ENCODE measurements around the gene ABCA3.

Gene ABCA3

GRCh38 chr16:2232094-2232990, 108.2 kb downstream of the ABCA3 start:
- no peak for DNase-seq

GRCh38 chr16:2231016-2231931, 109.3 kb downstream of the ABCA3 start:
- no peak for DNase-seq

GRCh38 chr16:2230376-2230775, 110.2 kb downstream of the ABCA3 start:
- no peak for DNase-seq

GRCh38 chr16:2229632-2230250, 110.8 kb downstream of the ABCA3 start:
- no peak for DNase-seq

- no peak for DNase-seq
These were observed 111.4 kb downstream of the ABCA3 start for GRCh38 chr16:2229091-2229490.

- DNase-seq: no peak
These were observed 112.2 kb downstream of the ABCA3 start for GRCh38 chr16:2228161-2228824.

GRCh38 chr16:2226918-2227317, 113.6 kb downstream of the ABCA3 start:
- DNase-seq: no peak

GRCh38 chr16:2226245-2226793, 114.2 kb downstream of the ABCA3 start:
- no peak for DNase-seq
